RWPE1 (cell line): Measurements from ENCODE around the gene EARS2.

Experiments used
- CTCF ChIA-PET: fragments of 350-600 bp; sonication (Branson Sonifier 250); formaldehyde crosslinking; extraction: SDS; loops from one replicate; lab custom pipeline; 2021; lab: Yijun Ruan, JAX
- POLR2A ChIA-PET: fragments of 400-600 bp; formaldehyde crosslinking; extraction: SDS; loops from one replicate; lab custom pipeline; 2020; ENCODE audit warnings: antibody characterized with exemption; ENCODE audit not compliant: low non-redundant PET; lab: Yijun Ruan, JAX
- DNase-seq: peaks from one replicate; pipeline ENCODE4 v3.0.0; 2012; ENCODE audit warnings: low spot score
- H3K27ac ChIP-seq: fragments of 450-650 bp; 2 replicates; pipeline ENCODE4 v1.5.1; 2017
- TF ChIP-seq, protein P1 (sequence below): fragments of 450-650 bp; conservative IDR thresholded peaks from 2 replicates; pipeline ENCODE4 v1.5.1; 2017; ENCODE audit warnings: low read depth, mild to moderate bottlenecking

Gene EARS2

DNA sequence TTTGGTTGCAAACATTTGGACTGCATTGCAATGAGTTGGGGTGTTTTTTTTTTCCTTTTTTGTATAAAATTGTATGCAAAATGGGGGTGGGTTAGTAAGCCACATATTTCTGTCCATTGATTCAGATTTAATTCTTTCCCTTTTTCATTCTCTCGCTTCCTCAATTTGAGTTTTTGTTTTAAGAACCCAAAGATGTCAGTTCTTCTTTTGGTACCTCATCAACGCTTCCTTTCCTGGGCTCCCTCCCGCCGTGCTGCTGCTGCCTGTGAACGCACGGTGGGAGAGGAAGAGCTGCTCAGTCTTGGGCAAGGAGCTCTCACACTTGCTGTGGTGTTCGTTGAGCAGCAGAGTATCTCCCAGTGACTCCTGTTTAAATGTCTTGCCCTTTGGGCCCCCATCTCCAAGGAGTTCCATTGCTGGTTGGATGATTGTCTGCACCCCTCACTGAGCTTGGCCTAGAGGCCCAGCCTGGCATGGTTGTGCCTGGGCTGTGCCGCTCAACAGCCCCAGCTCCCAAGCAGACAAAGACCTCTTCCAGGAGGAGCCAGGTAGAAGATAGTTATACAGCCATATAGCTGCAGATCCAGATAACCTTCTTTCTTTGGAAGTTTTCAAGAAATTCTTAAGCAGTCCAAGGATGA is 14.0 kb upstream of the EARS2 start:
- no peak for DNase-seq
- CTCF ChIA-PET: interaction anchor here (0.7 kb wide), 1 partner anchor 134 kb away, joined by 3 read pairs; no protein-coding TSS in a partner anchor
- TF ChIP-seq, protein P1, sequence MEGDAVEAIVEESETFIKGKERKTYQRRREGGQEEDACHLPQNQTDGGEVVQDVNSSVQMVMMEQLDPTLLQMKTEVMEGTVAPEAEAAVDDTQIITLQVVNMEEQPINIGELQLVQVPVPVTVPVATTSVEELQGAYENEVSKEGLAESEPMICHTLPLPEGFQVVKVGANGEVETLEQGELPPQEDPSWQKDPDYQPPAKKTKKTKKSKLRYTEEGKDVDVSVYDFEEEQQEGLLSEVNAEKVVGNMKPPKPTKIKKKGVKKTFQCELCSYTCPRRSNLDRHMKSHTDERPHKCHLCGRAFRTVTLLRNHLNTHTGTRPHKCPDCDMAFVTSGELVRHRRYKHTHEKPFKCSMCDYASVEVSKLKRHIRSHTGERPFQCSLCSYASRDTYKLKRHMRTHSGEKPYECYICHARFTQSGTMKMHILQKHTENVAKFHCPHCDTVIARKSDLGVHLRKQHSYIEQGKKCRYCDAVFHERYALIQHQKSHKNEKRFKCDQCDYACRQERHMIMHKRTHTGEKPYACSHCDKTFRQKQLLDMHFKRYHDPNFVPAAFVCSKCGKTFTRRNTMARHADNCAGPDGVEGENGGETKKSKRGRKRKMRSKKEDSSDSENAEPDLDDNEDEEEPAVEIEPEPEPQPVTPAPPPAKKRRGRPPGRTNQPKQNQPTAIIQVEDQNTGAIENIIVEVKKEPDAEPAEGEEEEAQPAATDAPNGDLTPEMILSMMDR: no peak
- POLR2A ChIA-PET: no interaction called here
- H3K27ac ChIP-seq: no peak overlapping the region

DNA sequence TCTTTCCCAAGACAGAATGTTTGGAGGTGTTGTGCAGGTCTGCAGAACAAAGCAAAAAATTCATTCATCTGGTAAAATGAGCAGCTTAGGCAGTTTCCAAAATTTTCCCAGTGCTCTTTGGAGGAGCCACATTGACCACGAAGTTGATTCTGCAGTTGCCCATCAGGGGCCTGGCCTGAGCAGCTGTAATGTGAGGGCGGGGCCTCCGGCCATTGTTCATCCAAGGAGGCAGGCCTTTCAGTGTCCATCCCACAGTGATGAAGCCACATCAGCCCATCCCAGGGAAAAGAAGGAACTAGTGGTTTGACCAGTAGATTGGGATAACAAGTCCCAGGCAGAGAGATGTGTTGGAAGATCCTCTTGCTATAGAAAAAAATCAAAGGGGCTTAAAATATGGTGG is 10.5 kb upstream of the EARS2 start:
- DNase-seq: no peak
- ChIA-PET CTCF (interaction anchor here (0.5 kb wide), 1 partner anchor 156 kb away, joined by 3 read pairs; no protein-coding TSS in a partner anchor), POLR2A (no interaction called here)
- no peak overlapping the region for H3K27ac ChIP-seq
- TF ChIP-seq, protein P1: no peak

DNA sequence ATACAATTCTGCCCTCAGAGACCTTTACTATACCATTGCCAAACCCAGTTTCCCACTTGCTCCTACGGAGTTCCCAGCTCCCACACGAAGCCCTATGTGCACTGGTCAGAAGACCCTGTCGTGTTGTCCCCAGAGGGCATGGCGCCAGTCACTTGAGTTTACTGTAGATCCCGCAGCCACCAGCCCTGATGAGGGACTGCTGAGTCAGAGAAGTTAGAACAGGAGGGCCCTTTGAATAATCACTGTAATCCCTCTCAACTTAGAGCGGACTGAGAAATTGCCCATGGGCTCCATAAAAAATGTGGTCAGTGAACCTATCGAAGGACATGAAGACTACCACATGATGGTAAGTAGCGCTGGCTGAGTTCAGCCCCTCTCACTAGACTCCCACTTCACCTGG is 9.6 kb upstream of the EARS2 start:
- TF ChIP-seq, protein P1: no peak
- CTCF ChIA-PET: interaction anchor here (0.5 kb wide), 1 partner anchor 155 kb away, joined by 3 read pairs; no protein-coding TSS in a partner anchor
- H3K27ac ChIP-seq: no peak overlapping the region
- POLR2A ChIA-PET: no interaction called here
- DNase-seq: no peak

DNA sequence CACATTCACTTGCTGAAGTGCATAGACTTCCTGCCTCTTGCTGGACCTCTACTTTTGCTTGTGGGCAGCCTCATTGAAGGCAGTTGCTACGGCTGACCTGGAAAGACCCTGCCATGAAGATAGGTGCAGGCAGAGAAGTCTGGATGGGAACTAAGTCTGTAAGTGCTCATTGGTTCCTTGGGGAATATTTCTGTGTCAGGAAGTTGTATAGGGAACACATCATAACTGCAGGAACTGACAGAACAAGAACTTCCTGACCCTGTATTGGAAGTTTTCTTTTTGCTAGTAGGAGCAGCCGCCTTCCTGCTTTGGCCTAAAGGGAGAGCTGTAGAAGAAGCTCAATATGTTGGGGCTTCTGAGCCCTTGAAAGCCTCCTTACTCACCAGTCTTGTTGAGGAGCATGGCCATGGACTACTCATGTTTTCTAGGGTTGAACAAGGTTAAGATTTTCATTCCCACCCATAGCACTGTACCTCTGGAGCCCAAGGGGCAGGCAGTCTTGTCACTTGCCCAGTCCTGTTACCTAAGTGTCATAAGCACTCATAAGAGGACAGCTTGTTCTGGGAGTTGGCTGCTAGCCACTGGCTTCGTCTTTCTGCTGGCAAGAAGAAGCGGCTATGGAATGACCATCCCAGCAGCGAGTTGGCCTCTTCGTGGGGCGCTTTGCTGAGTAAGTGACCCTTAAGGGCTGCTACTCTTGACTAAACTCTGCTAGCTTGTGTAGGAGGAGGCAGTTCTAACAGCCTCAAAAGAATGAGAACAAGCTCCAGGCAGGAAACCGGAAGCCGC is 7.6 kb upstream of the EARS2 start:
- H3K27ac ChIP-seq: no peak overlapping the region
- TF ChIP-seq, protein P1: no peak
- CTCF ChIA-PET: no interaction called here
- POLR2A ChIA-PET: no interaction called here
- DNase-seq: no peak

DNA sequence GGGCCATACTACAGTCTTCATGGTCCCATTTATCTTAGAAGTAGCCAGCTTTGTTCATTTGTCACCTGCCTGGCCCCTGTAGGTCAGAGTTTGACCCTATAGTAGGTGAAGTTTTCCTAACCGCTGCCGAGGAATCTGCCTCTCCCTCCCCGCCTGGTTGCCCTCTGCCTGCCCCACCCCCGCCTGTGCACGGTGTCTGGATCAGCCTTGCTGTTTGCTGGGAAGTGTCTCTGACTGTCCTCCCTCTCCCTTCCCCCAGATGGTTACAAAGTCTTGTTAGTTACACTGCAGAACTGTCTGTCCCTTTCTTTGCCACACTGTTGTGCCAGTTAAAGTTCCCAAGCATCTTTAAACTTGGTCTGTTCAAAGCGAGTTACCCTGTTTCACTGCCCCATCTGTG is 6.0 kb upstream of the EARS2 start:
- POLR2A ChIA-PET: no interaction called here
- H3K27ac ChIP-seq: no peak overlapping the region
- CTCF ChIA-PET: no interaction called here
- no peak for DNase-seq
- TF ChIP-seq, protein P1: no peak

DNA sequence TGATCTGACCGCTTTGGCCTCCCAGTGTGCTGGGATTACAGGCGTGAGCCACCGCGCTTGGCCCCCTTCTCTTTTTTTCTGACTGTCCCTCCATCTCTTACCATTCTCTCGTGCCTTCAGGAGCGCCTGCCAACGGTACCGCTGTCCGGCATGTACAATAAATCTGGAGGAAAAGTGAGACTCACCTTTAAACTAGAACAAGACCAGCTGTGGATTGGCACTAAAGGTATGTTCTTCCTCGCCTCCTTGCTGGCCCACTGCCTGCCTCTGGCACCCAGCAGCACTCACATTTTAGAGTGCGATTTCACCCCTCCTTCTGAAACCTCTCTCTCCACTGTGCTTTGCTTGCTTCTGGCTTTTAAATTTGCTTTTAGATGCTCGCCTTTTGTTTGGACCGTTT is 5.4 kb upstream of the EARS2 start:
- TF ChIP-seq, protein P1: no peak
- no peak overlapping the region for H3K27ac ChIP-seq
- no peak for DNase-seq
- ChIA-PET CTCF (no interaction called here), POLR2A (no interaction called here)
